Choroid plexus epithelial cell (primary cell): ENCODE data around the gene NUDT17.

Experiments used
- DNase-seq: peaks from one replicate; pipeline ENCODE4 v3.0.0-alpha.2; 2010; ENCODE audit warnings: low read depth
- H3K4me3 ChIP-seq: 2 replicates; pipeline ENCODE4 v1.5.1; 2011; ENCODE audit warnings: low read depth, mild to moderate bottlenecking, control low read depth, low read length, moderate library complexity
- CTCF ChIP-seq: conservative IDR thresholded peaks from 2 replicates; pipeline ENCODE4 v1.5.1; 2011; ENCODE audit warnings: low read depth, mild to moderate bottlenecking, control low read depth, inconsistent platforms, low read length, moderate library complexity

Gene NUDT17

DNA sequence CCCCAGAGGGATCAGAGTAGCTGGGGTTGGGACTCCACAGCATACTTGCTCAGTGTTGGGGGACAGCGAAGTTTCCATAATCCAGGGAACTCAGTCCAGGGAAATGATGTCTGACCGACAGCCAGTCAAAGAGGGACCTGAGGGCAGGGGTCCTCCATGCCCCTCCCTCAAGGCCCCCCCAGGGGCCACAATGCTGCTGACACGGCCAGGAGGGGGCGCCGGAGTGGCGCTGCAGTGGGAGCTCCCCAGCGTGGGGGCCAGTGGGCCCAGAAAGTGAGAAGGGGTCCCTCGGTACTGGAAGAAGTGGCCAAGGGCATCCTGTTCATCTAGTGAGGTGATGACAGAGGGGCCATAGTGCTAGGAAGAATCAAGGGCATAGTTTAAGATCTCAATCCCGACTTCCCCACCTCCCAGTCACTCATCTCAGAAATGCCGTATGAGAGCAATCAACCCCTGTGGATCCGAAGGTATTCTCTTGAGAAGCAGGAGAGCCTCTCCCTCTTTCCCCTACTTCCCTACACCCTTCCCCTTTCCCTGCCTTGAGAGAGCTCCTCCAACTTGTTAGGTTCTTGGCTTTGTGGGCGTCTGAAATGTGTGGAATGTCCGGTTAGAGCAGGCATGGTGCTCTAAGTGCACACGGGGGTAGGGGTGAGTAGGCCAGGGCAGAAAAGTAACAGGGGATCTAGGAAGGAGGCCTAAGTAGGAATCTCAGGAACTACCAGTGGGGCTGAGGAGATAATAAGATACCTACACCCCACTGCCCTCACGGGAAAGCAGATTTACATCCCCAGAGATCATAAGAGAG, 4.1 kb downstream of the NUDT17 start:
- DNase-seq: peak; percentile 90
- peak; percentile 71 for TF ChIP-seq CTCF
- H3K4me3 ChIP-seq: no peak overlapping the region

DNA sequence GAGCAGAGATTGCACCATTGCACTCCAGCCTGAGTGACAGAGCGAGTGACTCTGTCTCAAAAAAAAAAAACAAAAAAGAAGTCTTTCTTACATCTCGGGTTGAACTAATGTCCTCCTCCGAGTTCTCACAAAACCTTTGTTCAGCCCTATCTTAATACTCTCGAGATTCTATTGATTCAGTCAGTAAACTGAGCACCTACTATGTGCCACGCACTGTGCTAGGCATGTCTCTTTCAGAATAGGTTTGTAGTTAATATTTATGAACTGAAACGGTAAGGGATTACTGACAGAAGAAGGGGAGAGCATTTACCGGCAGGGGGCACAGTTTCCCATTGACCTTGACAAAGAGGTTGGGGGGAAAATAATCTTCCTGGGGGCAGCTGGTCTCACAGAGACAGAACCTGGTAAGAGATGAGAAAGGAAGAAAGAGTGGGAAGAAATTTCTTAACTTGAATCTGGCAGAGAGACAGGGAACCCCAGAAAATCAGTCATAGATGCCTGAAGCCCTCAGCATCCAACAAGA, 10.1 kb downstream of the NUDT17 start:
- DNase-seq: no peak
- TF ChIP-seq CTCF: peak; percentile 19

GRCh38 chr1:145857170-145857569, 11.7 kb downstream of the NUDT17 start:
- no peak for TF ChIP-seq CTCF
- H3K4me3 ChIP-seq: no peak overlapping the region
- DNase-seq: no peak

More for the DNA sequence above, 10.1 kb downstream of the NUDT17 start:
- H3K4me3 ChIP-seq: no peak overlapping the region

- peak; percentile 49 for DNase-seq
- no peak for TF ChIP-seq CTCF
- peak overlapping the region; percentile 94 for H3K4me3 ChIP-seq
Measured at GRCh38 chr1:145858238-145858900, 12.9 kb downstream of the NUDT17 start.

DNA sequence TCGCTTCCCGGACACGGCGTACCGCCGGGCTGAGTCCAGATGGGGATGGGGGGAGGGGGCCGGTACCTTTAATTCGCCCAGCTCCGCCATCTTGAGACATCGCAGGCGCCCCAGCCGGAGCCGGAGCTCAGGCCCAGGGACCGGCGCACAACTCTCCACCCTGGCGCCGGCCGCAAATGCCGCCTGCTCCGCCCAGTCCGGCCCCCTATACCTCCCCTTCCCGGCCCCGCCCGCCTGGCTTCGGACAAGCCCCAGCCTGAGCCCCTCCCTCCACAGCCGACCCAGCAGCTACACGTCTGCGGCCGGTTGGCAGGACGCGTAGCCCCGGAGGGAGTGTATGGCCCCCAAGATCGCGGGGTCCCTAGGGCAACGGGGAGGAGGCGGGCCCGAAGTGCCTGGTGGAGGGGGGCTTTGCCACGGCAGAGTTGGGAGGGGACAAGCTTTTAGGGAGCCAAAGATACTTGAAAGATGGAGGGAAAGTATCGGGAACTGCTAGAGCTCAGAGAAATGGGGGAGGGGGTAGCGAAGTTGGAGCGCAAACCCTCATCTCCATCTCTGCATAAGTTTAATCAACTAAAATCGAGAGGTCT, 13.6 kb downstream of the NUDT17 start, which contains the start of gene PIAS3:
Gene PIAS3, minus strand, starts transcription at position 181 of the 590 bp plus-strand sequence. Its CDS starts 91 bp downstream, at position 90.
- peak; percentile 97 for DNase-seq
- peak within 1 kb of the TSS; percentile 94 for H3K4me3 ChIP-seq
- TF ChIP-seq CTCF: no peak

GRCh38 chr1:145859491-145860023, 14.1 kb downstream of the NUDT17 start:
- H3K4me3 ChIP-seq: peak overlapping the region; percentile 94
- DNase-seq: peak; percentile 91
- no peak for TF ChIP-seq CTCF
